H9 (cell line): ENCODE results near the gene SLC9A9. TPM values are rescaled to one million over a fixed set of nuclear protein-coding genes. Genes with fewer than 3 reads are reported as not detected.

Experiments used
- DNase-seq: peaks from one replicate; pipeline ENCODE4 v3.0.0-alpha.2; 2017
- H2AFZ ChIP-seq: one replicate; pipeline ENCODE4 v1.6.1; 2013; ENCODE audit warnings: mild to moderate bottlenecking, low read length, control low read depth, moderate library complexity
- H2AK5ac ChIP-seq: 2 replicates; pipeline ENCODE4 v1.6.1; 2013; ENCODE audit warnings: low read length, control low read depth, mixed read lengths; ENCODE audit not compliant: insufficient read length
- H2BK120ac ChIP-seq: one replicate; pipeline ENCODE4 v1.6.1; 2013; ENCODE audit warnings: low read depth, mild to moderate bottlenecking, low read length, control low read depth, inconsistent platforms; ENCODE audit not compliant: poor library complexity, severe bottlenecking
- H2BK12ac ChIP-seq: 2 replicates; pipeline ENCODE4 v1.6.1; 2013; ENCODE audit warnings: low read length, control low read depth, mixed read lengths, low read depth; ENCODE audit not compliant: insufficient read length
- H2BK15ac ChIP-seq: 2 replicates; pipeline ENCODE4 v1.6.1; 2013; ENCODE audit warnings: low read depth, low read length, control low read depth
- H2BK20ac ChIP-seq: one replicate; pipeline ENCODE4 v1.6.1; 2013; ENCODE audit warnings: low read depth, mild to moderate bottlenecking, low read length, control low read depth, inconsistent platforms; ENCODE audit not compliant: poor library complexity, severe bottlenecking
- H2BK5ac ChIP-seq: 2 replicates; pipeline ENCODE4 v1.6.1; 2013; ENCODE audit warnings: low read length, control low read depth, mixed read lengths; ENCODE audit not compliant: insufficient read length
- H3K14ac ChIP-seq: 2 replicates; pipeline ENCODE4 v1.6.1; 2013; ENCODE audit warnings: low read length, control low read depth; ENCODE audit not compliant: insufficient read depth
- H3K18ac ChIP-seq: 2 replicates; pipeline ENCODE4 v1.6.1; 2013; ENCODE audit warnings: low read depth, mild to moderate bottlenecking, mixed read lengths, low read length, control low read depth; ENCODE audit not compliant: insufficient read length
- H3K23ac ChIP-seq: 2 replicates; pipeline ENCODE4 v1.6.1; 2013; ENCODE audit warnings: low read length, control low read depth, mixed read lengths, low read depth; ENCODE audit not compliant: insufficient read length
- H3K23me2 ChIP-seq: 2 replicates; pipeline ENCODE4 v1.6.1; 2013; ENCODE audit warnings: low read depth, mild to moderate bottlenecking, mixed read lengths, low read length, control low read depth; ENCODE audit not compliant: insufficient read length, poor library complexity, severe bottlenecking
- H3K27ac ChIP-seq: 2 replicates; pipeline ENCODE4 v1.5.1; 2013; ENCODE audit warnings: low read length, control low read depth, mixed read lengths, low read depth; ENCODE audit not compliant: insufficient read length
- H3K27me3 ChIP-seq: 2 replicates; pipeline ENCODE4 v1.6.1; 2013; ENCODE audit warnings: low read length, control low read depth, inconsistent platforms; ENCODE audit not compliant: insufficient read depth
- H3K4ac ChIP-seq: 2 replicates; pipeline ENCODE4 v1.6.1; 2013; ENCODE audit warnings: low read depth, mild to moderate bottlenecking, control low read depth, inconsistent platforms, low read length, moderate library complexity
- H3K4me1 ChIP-seq: 2 replicates; pipeline ENCODE4 v1.6.1; 2013; ENCODE audit warnings: low read length, control low read depth, inconsistent platforms; ENCODE audit not compliant: insufficient read depth
- H3K4me2 ChIP-seq: 2 replicates; pipeline ENCODE4 v1.6.1; 2013; ENCODE audit warnings: low read length, control low read depth, mixed read lengths; ENCODE audit not compliant: insufficient read length, insufficient read depth
- H3K56ac ChIP-seq: 2 replicates; pipeline ENCODE4 v1.6.1; 2013; ENCODE audit warnings: low read depth, mild to moderate bottlenecking, mixed read lengths, low read length, control low read depth; ENCODE audit not compliant: insufficient read length
- H3K79me1 ChIP-seq: 2 replicates; pipeline ENCODE4 v1.6.1; 2013; ENCODE audit warnings: low read depth, mild to moderate bottlenecking, moderate library complexity, low read length, control low read depth, inconsistent platforms; ENCODE audit not compliant: insufficient read depth, poor library complexity, severe bottlenecking
- H3K79me2 ChIP-seq: 2 replicates; pipeline ENCODE4 v1.6.1; 2013; ENCODE audit warnings: low read length, control low read depth, inconsistent platforms; ENCODE audit not compliant: insufficient read depth
- H3K9ac ChIP-seq: 2 replicates; pipeline ENCODE4 v1.6.1; 2013; ENCODE audit warnings: low read length, control low read depth, mixed read lengths; ENCODE audit not compliant: insufficient read length; ENCODE audit errors: extremely low read depth
- H3K9me3 ChIP-seq: one replicate; pipeline ENCODE4 v1.6.1; 2013; ENCODE audit warnings: low read depth, low read length, inconsistent platforms; ENCODE audit not compliant: control insufficient read depth
- H3T11ph ChIP-seq: one replicate; pipeline ENCODE4 v1.6.1; 2013; ENCODE audit warnings: mild to moderate bottlenecking, low read length, control low read depth, inconsistent platforms
- H4K20me1 ChIP-seq: one replicate; pipeline ENCODE4 v1.6.1; 2013; ENCODE audit not compliant: control insufficient read depth, insufficient read length, insufficient read depth
- H4K5ac ChIP-seq: 2 replicates; pipeline ENCODE4 v1.6.1; 2013; ENCODE audit warnings: low read depth, mild to moderate bottlenecking, mixed read lengths, low read length, control low read depth; ENCODE audit not compliant: insufficient read length
- H4K8ac ChIP-seq: replicated peaks from 2 replicates; pipeline ENCODE4 v1.6.1; 2013; ENCODE audit warnings: low read length, control low read depth, mixed read lengths, low read depth; ENCODE audit not compliant: insufficient read length
- H4K91ac ChIP-seq: 2 replicates; pipeline ENCODE4 v1.6.1; 2013; ENCODE audit warnings: low read depth, mild to moderate bottlenecking, moderate library complexity, mixed read lengths, low read length, control low read depth; ENCODE audit not compliant: insufficient read length
- H3K27ac Mint-ChIP-seq, 3 experiments: 2 replicates in 2 of 3; 3 replicates in 1 of 3; pipeline ENCODE4 v1.8.0; 2020 to 2021; ENCODE audit warnings: mixed read lengths in 3 of 3, mild to moderate bottlenecking in 1 of 3, moderate library complexity in 1 of 3
- H3K27me3 Mint-ChIP-seq: 2 replicates; pipeline ENCODE4 v1.8.0; 2021; ENCODE audit warnings: low read depth, mild to moderate bottlenecking, moderate library complexity, mixed read lengths
- H3K36me3 Mint-ChIP-seq, 3 experiments: 2 replicates in 2 of 3; 3 replicates in 1 of 3; pipeline ENCODE4 v1.8.0; 2020 to 2021; ENCODE audit warnings: low read depth in 3 of 3, mixed read lengths in 3 of 3; ENCODE audit not compliant: insufficient read depth in 1 of 3
- H3K4me1 Mint-ChIP-seq, 2 experiments: 2 replicates each; pipeline ENCODE4 v1.8.0; 2020; ENCODE audit warnings: mixed read lengths in 2 of 2
- H3K4me3 Mint-ChIP-seq, 2 experiments: 2 replicates in 1 of 2; 3 replicates in 1 of 2; pipeline ENCODE4 v1.8.0; 2020 to 2021; ENCODE audit warnings: mild to moderate bottlenecking in 2 of 2, mixed read lengths in 2 of 2, moderate library complexity in 1 of 2
- H3K9me3 Mint-ChIP-seq, 2 experiments: 2 replicates in 1 of 2; 3 replicates in 1 of 2; pipeline ENCODE4 v1.8.0; 2020; ENCODE audit warnings: mild to moderate bottlenecking in 2 of 2, mixed read lengths in 2 of 2, moderate library complexity in 1 of 2
- WGBS: extraction: QIAGEN DNeasy Blood & Tissue Kit; methylation state at CpG from one replicate; pipeline ENCODE4 v1.1.7; 2013; ENCODE audit warnings: missing lambda C conversion rate, low lambda C conversion rate, mixed read lengths; ENCODE audit not compliant: insufficient read length; ENCODE audit errors: extremely low coverage; 5-methylcytosine and 5-hydroxymethylcytosine counted together
- total RNA-seq: library from RNA; stranded (reverse); gene quantifications from 2 replicates; pipeline ENCODE4 v1.2.1, GENCODE V29; 2021
- TF ChIP-seq, protein P1 (sequence below): fragments of 200-600 bp; sonication (generic); conservative IDR thresholded peaks from 3 replicates; pipeline ENCODE4 v1.8.0; 2021; ENCODE audit warnings: antibody characterized with exemption, mild to moderate bottlenecking

The SLC9A9 gene
- total RNA-seq, 1 experiment from 2014 or later: 0.35 TPM

- Histone ChIP-seq H3K23ac (no peak overlapping the region), H4K20me1 (no peaks in the 10 kb centered on the region), H2BK12ac (no peak overlapping the region), H3K23me2 (no peaks in the 10 kb centered on the region), H3T11ph (no peak overlapping the region), H3K9me3 (no peaks in the 10 kb centered on the region), H3K9ac (no peak overlapping the region), H2BK120ac (no peak overlapping the region), H3K27me3 (no peaks in the 10 kb centered on the region), H3K4me2 (no peak overlapping the region), H3K27ac (no peak overlapping the region), H3K14ac (no peak overlapping the region), H4K8ac (no peak overlapping the region), H3K79me1 (no peaks in the 10 kb centered on the region), H3K56ac (no peak overlapping the region), H2AK5ac (no peak overlapping the region), H2BK15ac (no peak overlapping the region), H4K91ac (no peak overlapping the region), H2BK20ac (no peak overlapping the region), H4K5ac (no peak overlapping the region), H3K4me1 (0 out of 2 replicates have a peak, but pooled peaks cover 3% of the 10 kb centered on the region), H3K4ac (no peak overlapping the region), H2AFZ (no peak overlapping the region), H2BK5ac (no peak overlapping the region), H3K79me2 (no peaks in the 10 kb centered on the region), H3K18ac (no peak overlapping the region)
- DNase-seq: no peak
- peaks cover 0 to 2% (median 0%) of the 10 kb centered on the region in 3 experiments; a peak in 1 of 7 replicates for H3K36me3 Mint-ChIP-seq
- WGBS: no CpG with 5 or more reads among the region's 4 CpGs
- no peaks in the 10 kb centered on the region; a peak in 2 of 5 replicates for H3K9me3 Mint-ChIP-seq
- 0 out of 2 replicates have a peak, but pooled peaks cover 2% of the 10 kb centered on the region for H3K27me3 Mint-ChIP-seq
- TF ChIP-seq, protein P1, sequence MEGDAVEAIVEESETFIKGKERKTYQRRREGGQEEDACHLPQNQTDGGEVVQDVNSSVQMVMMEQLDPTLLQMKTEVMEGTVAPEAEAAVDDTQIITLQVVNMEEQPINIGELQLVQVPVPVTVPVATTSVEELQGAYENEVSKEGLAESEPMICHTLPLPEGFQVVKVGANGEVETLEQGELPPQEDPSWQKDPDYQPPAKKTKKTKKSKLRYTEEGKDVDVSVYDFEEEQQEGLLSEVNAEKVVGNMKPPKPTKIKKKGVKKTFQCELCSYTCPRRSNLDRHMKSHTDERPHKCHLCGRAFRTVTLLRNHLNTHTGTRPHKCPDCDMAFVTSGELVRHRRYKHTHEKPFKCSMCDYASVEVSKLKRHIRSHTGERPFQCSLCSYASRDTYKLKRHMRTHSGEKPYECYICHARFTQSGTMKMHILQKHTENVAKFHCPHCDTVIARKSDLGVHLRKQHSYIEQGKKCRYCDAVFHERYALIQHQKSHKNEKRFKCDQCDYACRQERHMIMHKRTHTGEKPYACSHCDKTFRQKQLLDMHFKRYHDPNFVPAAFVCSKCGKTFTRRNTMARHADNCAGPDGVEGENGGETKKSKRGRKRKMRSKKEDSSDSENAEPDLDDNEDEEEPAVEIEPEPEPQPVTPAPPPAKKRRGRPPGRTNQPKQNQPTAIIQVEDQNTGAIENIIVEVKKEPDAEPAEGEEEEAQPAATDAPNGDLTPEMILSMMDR: no peak
- H3K4me3 Mint-ChIP-seq: no peak overlapping the region
- H3K27ac Mint-ChIP-seq: no peak overlapping the region
- H3K4me1 Mint-ChIP-seq: peaks cover 8 to 10% of the 10 kb centered on the region in 2 experiments
Measured at GRCh38 chr3:143245692-143246091, 602.6 kb downstream of the SLC9A9 start.
